ENCODE data around the gene ZNF560.
"Not testable (repeated sequence)": the region's sequence is repeated elsewhere in the genome, so short reads cannot be mapped to it uniquely, and the experiment has no call there.

ZNF560 gene

DNA sequence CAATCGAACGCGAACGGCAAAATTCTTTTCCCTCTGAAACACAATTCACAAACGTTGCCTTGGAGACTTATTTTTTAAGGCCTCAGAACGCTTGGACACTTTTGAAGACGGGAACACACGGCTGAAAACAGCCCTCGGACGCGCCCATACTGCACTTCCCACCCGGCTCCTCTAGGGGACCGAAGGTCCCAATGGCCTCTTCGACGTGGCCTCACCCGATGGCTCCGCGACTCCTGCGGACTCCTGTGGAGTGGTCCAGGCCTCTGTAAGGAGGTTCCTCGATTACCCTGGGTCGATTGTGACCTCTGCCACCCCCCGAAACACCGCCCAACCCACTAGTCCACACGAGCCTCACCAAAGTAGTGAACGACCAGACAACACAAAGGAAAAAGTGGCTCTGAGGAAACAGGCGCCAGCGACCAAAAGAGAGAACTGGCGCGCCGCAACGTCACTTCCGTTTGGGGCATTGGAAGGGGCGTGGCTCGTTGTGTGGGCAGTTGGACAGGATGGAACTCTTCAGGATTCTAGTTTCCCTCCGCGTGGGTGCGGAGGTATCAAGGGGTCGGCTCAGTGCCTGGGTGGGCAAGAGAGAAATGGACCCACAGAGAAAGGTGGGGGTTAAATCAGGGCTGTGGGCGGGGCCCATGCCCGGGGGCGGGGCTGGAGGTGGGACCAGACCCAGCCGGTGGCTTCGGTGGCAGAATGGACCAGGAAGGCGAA, at the start of gene ZNF560:
TSS of gene ZNF560 (minus strand) at position 434 of the 720 bp plus-strand sequence. CDS start 23,303 bp downstream, outside the sequence.
- no peak for DNase-seq

DNA sequence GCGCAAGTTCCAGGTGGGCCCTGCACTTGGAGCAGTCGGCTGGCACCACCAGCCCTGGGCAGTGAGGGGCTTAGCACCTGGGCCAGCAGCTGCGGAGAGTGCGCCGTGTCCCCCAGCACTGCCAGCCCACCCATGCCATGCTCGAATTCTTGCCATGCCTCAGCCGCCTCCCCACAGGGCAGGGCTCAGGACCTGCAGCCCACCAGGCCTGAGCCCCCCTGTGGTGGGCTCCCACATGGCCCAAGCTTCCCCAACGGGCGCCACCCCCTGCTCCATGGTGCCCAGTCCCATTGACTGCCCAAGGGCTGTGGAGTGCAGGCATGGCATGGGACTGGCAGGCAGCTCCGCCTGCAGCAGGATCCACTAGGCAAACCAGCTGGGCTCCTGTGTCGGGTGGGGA, 49.5 kb upstream of the ZNF560 start:
- DNase-seq, result no peak

DNA sequence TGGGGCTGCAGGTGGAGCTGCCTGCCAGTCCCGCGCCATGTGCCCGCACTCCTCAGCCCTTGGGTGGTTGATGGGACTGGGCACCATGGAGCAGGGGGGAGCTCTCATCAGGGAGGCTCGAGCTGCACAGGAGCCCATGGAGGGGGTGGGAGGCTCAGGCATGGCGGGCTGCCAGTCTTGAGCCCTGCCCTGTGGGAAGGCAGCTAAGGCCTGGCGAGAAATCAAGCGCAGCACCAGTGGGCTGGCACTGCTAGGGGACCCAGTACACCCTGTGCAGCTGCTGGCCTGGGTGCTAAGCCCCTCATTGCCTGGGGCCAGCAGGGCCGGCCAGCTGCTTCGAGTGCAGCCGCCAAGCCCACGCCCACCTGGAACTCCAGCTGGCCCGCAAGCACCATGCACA, 42.9 kb upstream of the ZNF560 start:
- not testable (repeated sequence) for DNase-seq

DNA sequence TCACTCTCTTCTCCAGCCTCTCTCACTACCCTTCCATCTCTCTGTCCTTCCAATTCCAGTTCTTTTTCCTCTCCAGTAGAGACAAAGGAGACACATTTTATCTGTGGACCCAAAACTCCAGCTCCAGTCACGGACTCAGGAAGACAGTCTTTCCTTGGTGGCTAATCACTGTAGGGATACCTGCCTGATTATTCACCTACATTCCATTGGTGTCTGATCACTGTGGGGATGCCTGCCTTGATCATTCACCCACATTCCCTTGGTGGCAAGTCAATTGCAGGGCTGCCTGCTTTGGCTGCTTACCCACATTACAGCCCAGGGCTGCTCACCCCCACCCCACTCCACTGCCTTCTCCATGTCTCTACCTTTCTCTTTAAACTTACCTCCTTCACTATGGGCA, 41.5 kb upstream of the ZNF560 start:
- DNase-seq, result not testable (repeated sequence)

DNA sequence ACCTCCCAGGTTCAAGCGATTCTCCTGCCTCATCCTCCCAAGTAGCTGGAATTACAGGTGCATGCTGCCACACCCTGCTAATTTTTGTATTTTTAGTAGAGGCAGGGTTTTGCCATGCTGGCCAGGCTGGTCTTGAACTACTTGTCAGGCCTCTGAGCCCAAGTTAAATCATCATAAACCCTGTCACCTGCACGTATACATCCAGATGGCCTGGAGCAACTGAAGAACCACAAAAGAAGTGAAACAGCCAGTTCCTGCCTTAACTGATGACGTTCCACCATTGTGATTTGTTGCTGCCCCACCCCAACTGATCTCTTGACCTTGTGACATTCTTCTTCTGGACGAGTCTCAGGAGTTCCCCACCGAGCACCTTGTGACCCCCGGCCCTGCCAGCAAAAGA, 40.8 kb upstream of the ZNF560 start:
- DNase-seq, result not testable (repeated sequence)

DNA sequence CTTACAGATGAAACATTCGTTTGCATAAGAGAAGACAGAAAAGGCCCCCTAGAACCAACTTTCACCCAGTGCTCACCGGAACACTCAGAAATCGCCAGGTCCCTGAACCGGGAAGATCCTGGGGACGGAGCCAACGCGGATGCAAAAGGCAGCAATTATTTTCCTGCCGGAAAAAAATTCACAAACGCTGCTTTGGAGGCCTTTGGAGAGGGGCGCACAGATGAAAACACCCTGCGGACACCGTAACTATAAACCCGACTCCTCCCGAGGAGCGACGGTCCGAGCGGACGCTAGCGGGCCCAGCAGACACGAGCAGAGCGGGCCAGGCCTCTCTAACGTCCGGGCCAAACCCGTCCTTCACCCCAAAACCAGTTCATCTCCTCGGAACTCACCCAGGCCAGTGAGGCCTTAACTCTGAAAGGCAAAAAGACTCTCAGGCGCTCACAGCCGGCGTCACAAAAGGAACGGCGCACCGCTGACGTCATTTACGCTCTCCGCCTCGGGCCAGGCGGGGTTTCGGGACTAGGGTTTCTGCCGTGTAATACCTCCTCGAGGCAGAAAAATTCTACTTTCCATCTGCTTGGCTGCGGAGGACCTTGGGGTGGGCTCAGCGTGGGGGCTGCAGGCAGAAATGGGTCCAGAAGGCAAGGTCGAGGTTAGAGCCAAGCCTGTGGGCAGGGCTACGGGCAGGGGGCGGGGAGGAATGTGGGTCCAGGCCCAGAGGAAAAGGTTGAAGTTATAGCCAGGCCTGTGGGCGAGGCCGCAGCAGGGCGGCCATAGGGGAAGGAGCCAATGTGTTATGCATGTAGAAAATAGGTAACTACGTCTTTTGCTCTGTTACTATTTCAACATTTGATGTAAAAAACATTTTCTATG, 40.0 kb upstream of the ZNF560 start, which contains the start of gene ZNF426:
TSS of gene ZNF426 (minus strand) at position 463 of the 876 bp plus-strand sequence. CDS start 2,413 bp downstream, outside the sequence.
- peak; percentile 94 for DNase-seq

DNA sequence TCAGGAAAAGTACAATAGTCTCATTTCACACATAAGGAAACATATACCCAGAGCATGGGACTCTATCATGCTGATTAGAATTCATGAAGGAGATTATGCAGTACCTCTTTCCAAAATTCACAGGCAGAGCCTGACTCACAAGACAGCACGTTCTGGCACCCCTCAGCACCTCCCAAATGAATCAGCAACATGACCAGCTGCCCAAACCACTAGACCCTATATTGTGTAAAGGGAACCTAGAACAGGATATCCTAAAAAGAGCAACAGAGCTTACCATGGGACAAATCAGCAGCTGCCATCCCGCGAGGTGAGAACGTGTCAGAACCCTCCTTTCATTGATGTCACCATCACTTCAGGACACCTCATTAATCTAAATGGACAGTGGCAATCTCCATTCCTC, 37.5 kb upstream of the ZNF560 start:
- no peak for DNase-seq

DNA sequence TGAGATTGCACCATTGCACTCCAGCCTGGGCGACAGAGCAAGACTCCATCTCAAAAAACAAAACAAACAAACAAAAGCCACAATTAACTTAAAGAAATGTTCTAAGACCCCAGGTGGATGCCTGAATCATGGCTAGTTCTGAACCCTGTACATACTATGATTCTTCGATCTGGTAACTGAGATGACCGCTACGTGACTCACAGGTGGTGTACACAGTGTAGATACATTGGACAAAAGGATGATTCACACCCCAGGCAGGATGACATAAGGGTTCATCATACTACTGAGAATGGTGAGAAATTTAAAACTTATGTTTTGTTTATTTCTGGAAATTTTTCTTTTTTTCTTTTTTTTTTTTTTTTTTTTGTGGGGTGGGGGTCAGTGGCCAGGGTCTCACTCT, 33.5 kb upstream of the ZNF560 start:
- DNase-seq, result no peak

DNA sequence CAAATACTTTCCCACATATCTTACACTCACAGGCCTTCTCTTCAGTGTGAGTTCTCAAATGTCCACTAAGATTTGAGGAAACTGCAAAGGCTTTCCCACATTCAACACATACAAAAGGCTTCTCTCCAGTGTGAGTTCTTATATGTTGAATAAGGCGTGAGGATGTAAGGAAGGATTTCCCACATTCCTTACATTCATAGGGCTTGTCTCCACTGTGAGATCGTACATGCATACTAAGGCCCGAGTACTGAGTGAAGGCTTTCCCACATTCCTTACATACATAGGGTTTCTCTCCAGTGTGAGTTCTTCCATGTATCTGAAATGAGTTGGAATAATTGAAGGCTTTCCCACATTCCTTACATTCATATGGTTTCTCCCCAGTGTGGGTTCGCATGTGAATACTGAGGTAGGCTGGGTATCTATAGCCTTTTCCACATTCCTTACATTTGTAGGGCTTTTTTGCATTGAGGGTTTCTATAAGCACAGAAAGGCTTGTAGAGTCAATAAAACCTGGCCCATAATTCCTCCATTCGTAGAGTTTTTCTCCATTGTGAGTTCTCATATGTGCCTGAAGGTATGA, 30.4 kb upstream of the ZNF560 start:
- no peak for DNase-seq

DNA sequence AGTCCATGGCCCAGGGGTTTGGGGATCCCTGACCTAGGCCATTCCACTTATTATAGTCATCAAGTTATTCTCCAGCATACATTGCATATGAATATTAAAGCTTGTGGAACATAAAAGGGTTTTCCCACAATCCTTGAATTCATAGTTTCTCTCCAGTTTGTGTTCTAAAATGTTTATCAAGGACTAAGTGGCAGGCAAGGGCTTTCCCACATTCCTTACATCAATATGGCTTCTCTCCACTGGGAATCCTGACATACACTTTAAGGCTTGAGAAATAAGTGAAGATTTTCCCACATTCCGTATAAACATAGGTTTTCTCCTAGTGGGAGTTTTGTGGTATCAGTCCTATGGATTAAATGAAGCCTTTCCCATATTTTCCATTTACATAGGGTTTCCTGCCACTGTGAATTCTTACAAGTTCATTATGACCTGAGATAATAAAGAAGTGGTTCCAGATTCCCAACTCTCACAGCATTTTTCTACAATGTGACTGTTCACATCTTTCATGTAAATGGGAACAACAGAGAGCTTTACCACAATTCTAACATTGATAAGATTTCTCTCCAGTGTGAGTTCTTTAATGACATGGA, 25.6 kb upstream of the ZNF560 start:
- DNase-seq, result no peak

DNA sequence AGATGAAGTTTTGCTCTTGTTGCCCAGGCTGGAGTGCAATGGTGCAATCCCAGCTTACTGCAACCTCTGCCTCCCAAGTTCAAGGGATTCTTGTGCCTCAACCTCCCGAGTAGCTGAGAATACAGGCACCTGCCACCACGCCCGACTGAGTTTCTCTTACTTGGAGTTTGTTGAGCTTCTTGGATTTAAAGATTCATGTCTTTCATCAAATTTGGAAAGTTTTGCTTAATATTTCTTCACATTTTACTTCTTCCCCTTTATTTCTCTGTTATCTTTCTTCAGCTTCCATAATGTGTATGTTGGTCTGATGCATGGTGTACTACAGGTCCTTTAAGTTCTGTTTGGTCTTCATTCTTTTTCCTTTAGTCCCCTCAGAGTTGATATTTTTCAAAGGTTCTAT, 8.9 kb upstream of the ZNF560 start:
- DNase-seq, result no peak

DNA sequence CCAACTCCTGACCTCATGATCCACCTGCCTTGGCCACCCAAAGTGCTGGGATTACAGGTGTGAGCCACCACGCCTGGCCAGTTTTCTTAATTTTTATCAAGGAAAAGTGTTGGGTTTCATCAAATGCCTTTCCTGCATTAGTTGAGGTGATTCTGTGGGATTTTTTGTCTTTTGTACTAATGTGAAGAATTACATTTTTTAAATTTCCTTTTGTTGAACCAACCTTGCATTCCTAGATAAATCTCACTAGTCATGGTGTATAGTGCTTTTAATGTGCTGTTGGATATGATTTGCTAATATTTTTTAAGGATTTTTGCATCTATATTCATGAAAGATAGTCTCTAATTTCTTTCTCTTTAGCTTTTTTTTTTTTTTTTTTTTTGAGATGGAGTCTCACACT, 2.4 kb upstream of the ZNF560 start:
- DNase-seq, result no peak

DNA sequence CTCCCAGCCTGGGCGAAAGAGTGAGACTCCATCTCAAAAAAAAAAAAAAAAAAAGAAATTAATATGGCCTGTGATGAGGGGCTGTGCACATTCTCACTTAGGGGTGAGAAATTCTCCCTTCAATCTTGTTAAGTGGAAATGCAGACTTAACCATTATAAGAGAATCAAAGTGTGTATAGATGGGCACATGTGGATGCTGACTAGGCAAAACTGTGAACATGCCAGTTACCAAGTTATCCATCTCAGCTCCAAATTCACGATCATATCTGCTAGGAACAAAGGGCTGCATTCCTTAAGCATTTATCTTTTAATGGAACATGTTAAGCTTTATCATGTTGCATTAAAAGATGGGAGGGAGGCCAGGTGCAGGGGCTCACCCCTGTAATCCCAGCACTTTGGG, 4.3 kb downstream of the ZNF560 start:
- no peak for DNase-seq

DNA sequence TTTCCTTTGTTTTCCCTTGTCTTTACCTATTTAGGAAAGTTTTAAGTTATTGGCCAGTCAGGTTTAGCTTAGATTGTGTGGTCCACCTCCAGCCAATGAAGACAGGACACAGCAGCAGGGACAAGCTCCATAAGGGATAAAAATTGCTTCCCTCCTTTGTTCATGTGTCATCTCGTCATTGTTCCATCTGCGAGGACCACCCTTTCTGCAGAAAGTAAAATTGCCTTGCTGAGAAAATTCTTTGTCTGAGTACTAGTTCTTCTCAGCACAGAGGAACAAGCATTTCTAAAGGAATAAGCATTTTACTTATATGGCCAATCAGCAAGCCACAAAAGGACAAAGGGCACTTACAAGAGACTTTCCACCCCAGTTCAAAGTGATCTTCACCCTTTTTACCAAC, 11.4 kb downstream of the ZNF560 start:
- no peak for DNase-seq

DNA sequence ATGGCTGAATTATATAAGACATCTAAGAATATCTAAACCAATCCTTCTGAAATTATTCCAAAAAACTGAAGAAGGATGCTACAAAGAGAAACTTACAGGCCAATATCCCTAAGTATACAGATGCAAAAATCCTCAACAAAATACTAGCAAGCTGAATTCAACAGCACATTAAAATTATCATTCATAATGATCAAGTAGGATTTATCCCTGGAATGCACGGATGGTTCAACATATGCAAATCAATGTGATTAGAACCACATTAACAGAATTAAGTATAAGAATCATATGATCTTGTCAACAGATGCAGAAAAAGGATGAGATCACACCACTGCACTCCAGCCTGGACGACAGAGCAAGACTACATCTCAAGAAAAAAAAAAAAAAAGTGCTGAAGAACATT, 13.3 kb downstream of the ZNF560 start:
- DNase-seq, result no peak

DNA sequence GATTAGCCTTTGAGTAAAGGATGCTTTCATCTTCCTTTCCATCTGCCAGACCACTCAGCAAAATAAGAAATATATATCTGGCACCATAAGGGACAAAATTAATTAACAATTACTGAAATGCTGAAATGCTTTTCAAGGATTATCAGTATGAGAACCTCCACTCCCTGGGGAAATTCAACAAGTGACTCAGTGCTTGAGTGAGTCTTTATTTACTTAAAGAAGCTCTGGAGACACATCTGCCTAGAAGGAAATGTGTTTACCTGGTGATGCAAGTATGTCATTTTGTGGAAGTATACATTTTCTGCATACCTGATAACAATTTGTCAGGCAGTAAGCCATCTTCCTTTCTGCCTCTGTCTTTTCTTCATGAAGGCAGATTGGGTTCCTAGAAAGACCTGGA, 23.4 kb downstream of the ZNF560 start:
- DNase-seq, result no peak

DNA sequence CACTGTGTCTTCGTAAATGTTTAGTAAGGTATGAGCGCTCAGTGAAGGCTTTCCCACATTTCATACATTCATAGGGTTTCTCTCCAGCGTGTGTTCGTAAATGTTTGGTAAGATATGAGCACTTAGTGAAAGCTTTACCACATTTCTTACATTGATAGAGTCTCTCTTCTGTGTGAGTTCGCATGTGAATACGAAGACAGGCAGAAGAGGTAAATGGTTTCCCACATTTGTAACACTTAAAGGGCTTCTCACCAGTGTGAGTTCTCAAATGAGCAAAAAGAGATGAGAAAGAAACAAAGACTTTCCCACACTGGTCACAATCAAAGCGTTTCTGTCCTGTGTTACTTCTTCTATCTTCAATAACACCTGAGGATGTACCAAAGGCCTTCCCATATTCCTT, 31.3 kb downstream of the ZNF560 start:
- DNase-seq, result no peak

DNA sequence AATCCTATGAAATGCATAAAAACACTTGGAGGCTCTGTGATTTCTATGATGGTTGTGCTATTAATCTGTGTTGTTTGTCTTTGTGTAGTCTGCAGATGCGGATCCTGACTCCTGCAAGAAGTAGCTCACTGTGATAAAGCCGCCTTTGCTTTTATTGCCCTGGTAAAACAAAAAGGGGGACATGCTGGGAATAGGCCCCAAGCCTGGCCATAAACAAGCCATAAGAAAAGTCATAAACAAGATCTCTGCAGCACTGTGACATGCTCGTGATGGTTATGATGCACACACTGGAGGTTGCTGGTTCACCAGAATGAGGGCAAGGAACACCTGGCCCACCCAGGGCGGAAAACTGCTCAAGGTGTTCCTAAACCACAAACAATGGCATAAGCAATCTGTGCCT, 36.5 kb downstream of the ZNF560 start:
- DNase-seq, result no peak

DNA sequence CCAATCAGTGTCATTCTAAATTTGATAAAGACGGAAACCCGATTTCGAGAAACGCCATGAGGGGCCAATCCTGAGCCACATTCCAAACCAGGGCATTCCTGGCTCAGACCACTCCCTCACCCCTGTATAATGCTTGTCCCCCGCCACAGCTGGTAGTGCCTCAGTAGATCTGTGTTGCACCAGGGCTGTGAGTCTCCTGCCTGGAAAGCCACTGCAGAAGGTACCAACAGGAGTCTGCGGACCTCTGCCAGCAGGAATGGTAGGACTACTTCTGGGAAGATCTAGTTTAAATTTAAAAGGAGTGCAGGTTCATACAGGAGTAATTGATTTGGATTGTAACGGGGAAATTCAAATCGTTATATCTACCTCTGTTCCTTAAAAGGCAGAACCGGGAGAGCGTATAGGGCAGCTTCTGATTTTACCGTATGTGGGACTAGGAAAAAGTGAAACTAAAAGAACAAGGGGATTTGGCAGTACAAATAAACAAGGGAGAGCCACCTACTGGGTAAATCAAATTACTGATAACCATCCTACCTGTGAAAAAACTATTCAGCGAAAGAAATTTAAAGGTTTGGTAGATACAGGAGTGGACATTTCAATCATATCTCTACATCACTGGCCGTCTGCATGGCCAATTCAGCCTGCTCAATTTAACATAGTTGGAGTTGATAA, 42.3 kb downstream of the ZNF560 start:
- DNase-seq, result no peak

DNA sequence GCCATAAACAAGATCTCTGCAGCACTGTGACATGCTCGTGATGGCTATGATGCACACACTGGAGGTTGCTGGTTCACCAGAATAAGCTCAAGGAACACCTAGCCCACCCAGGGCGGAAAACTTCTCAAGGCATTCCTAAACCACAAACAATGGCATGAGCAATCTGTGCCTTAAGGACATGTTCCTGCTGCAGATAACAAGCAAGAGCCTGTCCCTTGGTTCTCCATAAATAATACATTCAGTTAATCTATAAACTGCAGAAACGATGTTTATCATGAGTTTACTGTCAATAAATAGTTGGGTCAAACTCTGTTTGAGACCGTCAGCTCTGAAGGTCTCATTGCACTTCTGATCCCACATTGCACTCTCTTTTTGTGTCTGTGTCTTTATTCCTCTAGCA, 44.5 kb downstream of the ZNF560 start:
- DNase-seq, result no peak

DNA sequence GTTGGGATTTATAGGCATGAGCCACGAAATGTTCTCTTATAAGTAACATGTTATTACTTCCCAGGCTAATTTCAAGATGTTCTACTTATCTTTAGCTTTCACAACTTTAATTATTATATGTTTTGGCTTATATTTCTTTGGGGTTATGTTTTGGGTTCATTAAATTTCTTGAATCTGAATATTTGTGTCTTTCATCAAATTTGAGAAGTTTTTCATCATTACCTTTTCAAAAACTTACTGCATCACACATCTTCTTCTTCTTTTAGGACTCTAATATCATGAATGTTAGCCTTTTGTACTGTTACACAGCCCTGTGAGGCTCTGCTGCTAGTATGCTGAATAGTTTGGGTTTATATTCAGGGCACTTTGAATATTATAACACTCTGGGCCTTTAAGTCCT, 53.4 kb downstream of the ZNF560 start:
- DNase-seq, result no peak

DNA sequence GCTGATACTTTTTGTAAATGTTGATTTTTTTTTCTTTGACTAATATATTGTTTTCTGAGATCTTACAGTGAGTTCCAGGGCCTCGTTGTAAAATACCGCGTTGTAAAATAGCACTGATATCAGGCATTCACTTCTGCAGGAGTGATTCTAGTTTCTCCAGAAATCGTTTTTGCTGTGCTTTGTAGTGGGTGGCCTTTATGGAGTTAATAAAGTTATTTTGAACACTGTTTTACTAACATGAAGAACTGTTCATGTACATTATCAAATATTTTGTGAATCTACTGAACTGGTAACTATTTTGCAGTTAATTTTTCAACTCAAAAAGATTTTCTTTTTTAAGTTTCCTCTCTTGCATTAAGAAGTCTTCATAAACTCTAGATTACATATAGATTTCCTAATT, 62.1 kb downstream of the ZNF560 start:
- DNase-seq, result no peak

Data from left hindlimb (tissue), 1 donor.